GM12878 (cell line): Measurements from ENCODE around the gene GTF2F2. TPM values are rescaled to one million over a fixed set of nuclear protein-coding genes. Genes with fewer than 3 reads are reported as not detected.

Experiments
- ATAC-seq: fragments of 200-7000 bp; cut with Tn5 transposase; 3 replicates; pipeline ENCODE4 v1.9.1; 2020; ENCODE audit warnings: mild to moderate bottlenecking, moderate library complexity
- BruUV-seq: library from RNA; stranded (reverse); fragments of 400-500 nt; replicated peaks from 2 replicates; lab custom pipeline; 2021; lab: Mats Ljungman, UMichigan
- CTCF ChIA-PET: fragments of 300-600 bp; sonication (Branson Sonifier 250); formaldehyde crosslinking; extraction: SDS; loops from one replicate; lab custom pipeline; 2021; ENCODE audit warnings: inconsistent platforms; lab: Yijun Ruan, JAX
- POLR2A ChIA-PET: fragments of 350-600 bp; formaldehyde crosslinking; extraction: SDS; loops from one replicate; lab custom pipeline; 2021; ENCODE audit warnings: inconsistent platforms; lab: Charles Lee
- RAD21 ChIA-PET: fragments of 300-600 bp; sonication (Branson Sonifier 250); formaldehyde crosslinking; loops from one replicate; lab custom pipeline; 2023; ENCODE audit warnings: antibody characterized with exemption; ENCODE audit not compliant: unreplicated experiment; lab: Charles Lee
- SMC1A ChIA-PET: fragments of 300-600 bp; sonication (Branson Sonifier 250); formaldehyde crosslinking; loops from one replicate; lab custom pipeline; 2023; ENCODE audit not compliant: unreplicated experiment, uncharacterized antibody; lab: Charles Lee
- DNase-seq: peaks from one replicate; pipeline ENCODE4 v3.0.0-alpha.2; 2011; ENCODE audit warnings: low read depth, low spot score
- FAIRE-seq: peaks from 3 replicates; lab custom pipeline; 2011; peaks lifted over from hg19 to GRCh38; lab: Jason Lieb, UNC
- H2AFZ ChIP-seq: 2 replicates; pipeline ENCODE4 v1.6.0; 2011; ENCODE audit warnings: low read depth, low read length, control low read depth; ENCODE audit not compliant: control insufficient read depth
- H3K27ac ChIP-seq: 2 replicates; pipeline ENCODE4 v1.5.1; 2011; ENCODE audit warnings: control low read depth; ENCODE audit not compliant: control insufficient read depth, insufficient read depth
- H3K27me3 ChIP-seq, 2 experiments: replicated peaks in 1 of 2; 2 replicates each; pipeline versions ENCODE4 v1.6.0 to v1.6.1; 2011; ENCODE audit warnings: low read length in 1 of 2; ENCODE audit not compliant: control insufficient read depth in 2 of 2, insufficient read depth in 2 of 2
- H3K36me3 ChIP-seq, 2 experiments: 2 replicates each; pipeline ENCODE4 v1.5.1; 2011; ENCODE audit warnings: low read length in 1 of 2; ENCODE audit not compliant: control insufficient read depth in 2 of 2, insufficient read depth in 2 of 2
- H3K4me1 ChIP-seq: 2 replicates; pipeline ENCODE4 v1.6.1; 2011; ENCODE audit warnings: mild to moderate bottlenecking, low read length, moderate library complexity, mixed read lengths; ENCODE audit not compliant: control insufficient read depth, insufficient read depth
- H3K4me2 ChIP-seq: 2 replicates; pipeline ENCODE4 v1.6.0; 2011; ENCODE audit warnings: control low read depth; ENCODE audit not compliant: control insufficient read depth, insufficient read depth
- H3K4me3 ChIP-seq: fragments of 200-600 bp; sonication (generic); 2 replicates; pipeline ENCODE4 v1.5.1; 2016
- H3K79me2 ChIP-seq: 2 replicates; pipeline ENCODE4 v1.6.0; 2011; ENCODE audit warnings: low read length; ENCODE audit not compliant: control insufficient read depth, insufficient read depth
- H3K9ac ChIP-seq: 2 replicates; pipeline ENCODE4 v1.8.0; 2011; ENCODE audit warnings: low read length, control low read depth, mixed read lengths; ENCODE audit not compliant: control insufficient read depth, insufficient read depth
- H3K9me3 ChIP-seq: replicated peaks from 3 replicates; pipeline ENCODE4 v1.5.1; 2011; ENCODE audit warnings: mild to moderate bottlenecking, low read length; ENCODE audit not compliant: control insufficient read depth, insufficient read depth
- H4K20me1 ChIP-seq: 2 replicates; pipeline ENCODE4 v1.6.0; 2011; ENCODE audit not compliant: control insufficient read depth, insufficient read depth
- SPI1 ChIP-seq: IDR thresholded peaks from 2 replicates; pipeline ENCODE4 v1.6.1; 2011; ENCODE audit warnings: low read depth, mild to moderate bottlenecking, low read length, moderate library complexity, borderline replicate concordance; ENCODE audit not compliant: insufficient read depth
- ZBTB4 ChIP-seq: fragments of 450-650 bp; formaldehyde crosslinking; IDR thresholded peaks from 2 replicates; pipeline ENCODE4 v1.4.0; 2022; ENCODE audit warnings: mild to moderate bottlenecking, moderate library complexity
- WGBS: methylation state at CpG from one replicate; pipeline ENCODE4 v1.1.6; 2016; ENCODE audit warnings: low lambda C conversion rate; ENCODE audit not compliant: insufficient replicate concordance, insufficient coverage; ENCODE audit errors: missing lambda C conversion rate; 5-methylcytosine and 5-hydroxymethylcytosine counted together
- in situ Hi-C: fragments of 300-500 bp; cut with MboI; formaldehyde crosslinking; loops from 9 replicates; pipeline ENCODE4 v1.14.3; 2018; ENCODE audit warnings: mixed read lengths
- intact Hi-C: fragments of 100-400 bp; cut with micrococcal nuclease; formaldehyde crosslinking; loops from one replicate; pipeline ENCODE4 v1.14.2; 2022; ENCODE audit not compliant: unreplicated experiment
- polyA plus RNA-seq, 11 experiments: library from polyadenylated mRNA; depleted of rRNA in 4 of 11; unstranded in 6 of 11; stranded (reverse) in 5 of 11; fragments of >200 nt; fragmentation: Nextera tagmentation in 4 of 11; fragmentation: Illumina TruSeq in 1 of 11; extraction: Ambion mirVana in 4 of 11; extraction: Trizol in 1 of 11; gene quantifications; 1 replicate in 1 of 11; 2 replicates in 10 of 11; pipeline versions ENCODE4 v1.2.1 to v1.2.3, GENCODE V29; 2011 to 2016; ENCODE audit warnings: inconsistent platforms in 2 of 11, missing spikeins in 2 of 11, low read depth in 1 of 11
- total RNA-seq, 4 experiments: library from RNA; depleted of rRNA in 3 of 4; stranded (reverse); fragments of >200 nt in 3 of 4; fragmentation: Illumina TruSeq in 1 of 4; extraction: Trizol in 1 of 4; gene quantifications; 2 replicates each; pipeline versions ENCODE4 v1.2.1 to v1.2.3, GENCODE V29; 2013 to 2021

GTF2F2 gene
- total and polyA plus RNA-seq, 10 of the 15 experiments (the other 5 are each of a cell fraction or from before 2014, with no cell fraction given): 14.5 to 30.8 (median 22.6) TPM

- ChIA-PET RAD21 (no interaction called here), SMC1A (no interaction called here), POLR2A (interaction anchor here (0.7 kb wide), 3 partner anchors 27 to 61 kb away, joined by 3 to 4 read pairs (median 3); no protein-coding TSS in a partner anchor), CTCF (no interaction called here)
- H3K4me1 ChIP-seq: no peaks in the 10 kb centered on the region; the same call in 1 of the 2 replicates
- FAIRE-seq (no peak), DNase-seq (no peak), ATAC-seq (no peak)
- no peaks in the 10 kb centered on the region for H3K27me3 ChIP-seq
- in situ Hi-C loops (loop anchor here (5.0 kb wide), 1 partner anchor 230 kb away; no protein-coding TSS in a partner anchor), intact Hi-C loops (no loop called here)
- no peak overlapping the region for H3K4me3 ChIP-seq
- TF ChIP-seq ZBTB4 (CRISPR knock-in tag): no peak
- peak; percentile 81 for TF ChIP-seq SPI1
- peaks cover 0 to 4% of the 10 kb centered on the region in 2 experiments; a peak in 1 of 4 replicates for H3K36me3 ChIP-seq
- H4K20me1 ChIP-seq: no peaks in the 10 kb centered on the region
- H3K4me2 ChIP-seq: no peak overlapping the region
- WGBS: 75% methylated on average over 3 of the region's 3 CpGs
- no peaks in the 10 kb centered on the region; the same call in 2 of the 3 replicates for H3K9me3 ChIP-seq
- no peaks in the 10 kb centered on the region for H3K79me2 ChIP-seq
- H3K27ac ChIP-seq: no peak overlapping the region
- no peak overlapping the region for H2AFZ ChIP-seq
- no TSS peak for BruUV-seq
- no peak overlapping the region for H3K9ac ChIP-seq
Measured at GRCh38 chr13:45276913-45277312, 156.6 kb downstream of the GTF2F2 start.
